ENCODE results near the gene BRD4. TPM values are rescaled to one million over a fixed set of nuclear protein-coding genes. Genes with fewer than 3 reads are reported as not detected.

BRD4 gene
- total RNA-seq, 4 donors from 2014 or later = 51.0 to 148 (median 77.5) TPM

DNA sequence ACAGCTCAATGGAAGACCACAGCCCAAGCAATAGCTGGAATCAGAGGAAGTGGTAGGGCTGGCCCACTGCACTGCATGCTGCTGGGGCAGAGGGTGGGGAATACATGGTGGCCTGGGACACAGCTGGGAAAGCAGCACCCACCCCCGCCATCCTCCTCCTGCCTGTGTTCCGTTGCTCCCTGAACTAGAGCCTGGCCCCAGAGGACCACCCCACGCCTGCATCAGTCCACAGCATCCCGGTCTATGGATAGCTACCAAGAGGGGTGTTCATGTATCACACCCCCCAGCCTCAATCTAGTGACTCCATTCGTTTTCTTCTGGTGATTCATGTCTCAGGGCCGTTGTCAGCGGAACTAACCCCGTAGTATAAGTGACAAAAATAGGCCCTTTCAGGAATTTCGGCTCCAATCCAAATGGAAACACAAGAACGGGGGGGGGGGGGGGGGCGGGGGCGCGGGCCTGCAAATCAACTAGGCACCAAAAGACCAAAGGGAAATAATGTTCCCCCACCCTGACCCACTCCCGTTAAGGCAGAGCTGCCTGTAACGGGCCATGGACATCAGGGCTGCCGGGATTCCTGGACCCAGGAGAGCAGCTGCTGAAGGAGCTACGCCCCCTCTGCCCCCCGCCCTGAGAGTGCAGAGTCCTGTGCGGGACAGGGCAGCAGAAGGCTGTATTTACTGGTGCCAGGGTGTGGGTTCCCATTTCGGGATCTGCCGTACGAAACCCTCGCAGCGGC is 81.2 kb downstream of the BRD4 start:
- TF ChIP-seq CTCF (IDR thresholded peaks at IDR 0.05) (no peak), POLR2A (IDR thresholded peaks at IDR 0.05) (no peak)
- H3K4me1 ChIP-seq = peaks cover 0 to 58% (median 11%) of the 10 kb centered on the region in 4 donors
- peak overlapping the region; percentile 65 to 87 (median 78) for H3K27ac ChIP-seq
- H3K36me3 ChIP-seq = peaks cover 0 to 63% (median 3%) of the 10 kb centered on the region in 3 donors
- no peaks in the 10 kb centered on the region for H3K27me3 ChIP-seq
- H3K9me3 ChIP-seq = no peaks in the 10 kb centered on the region
- no peak overlapping the region for H3K4me3 ChIP-seq
- no peak for DNase-seq

GRCh38 chr19:15250640-15250993 is 81.7 kb downstream of the BRD4 start:
- no peaks in the 10 kb centered on the region for H3K9me3 ChIP-seq
- H3K36me3 ChIP-seq = peaks cover 0 to 63% (median 3%) of the 10 kb centered on the region in 3 donors
- H3K4me3 ChIP-seq = no peak overlapping the region
- H3K27ac ChIP-seq = peak overlapping the region; percentile 65 to 87 (median 78)
- TF ChIP-seq CTCF (IDR thresholded peaks at IDR 0.05) (no peak), POLR2A (IDR thresholded peaks at IDR 0.05) (no peak)
- H3K27me3 ChIP-seq = no peaks in the 10 kb centered on the region
- no peak for DNase-seq
- H3K4me1 ChIP-seq = peaks cover 0 to 58% (median 11%) of the 10 kb centered on the region in 4 donors

DNA sequence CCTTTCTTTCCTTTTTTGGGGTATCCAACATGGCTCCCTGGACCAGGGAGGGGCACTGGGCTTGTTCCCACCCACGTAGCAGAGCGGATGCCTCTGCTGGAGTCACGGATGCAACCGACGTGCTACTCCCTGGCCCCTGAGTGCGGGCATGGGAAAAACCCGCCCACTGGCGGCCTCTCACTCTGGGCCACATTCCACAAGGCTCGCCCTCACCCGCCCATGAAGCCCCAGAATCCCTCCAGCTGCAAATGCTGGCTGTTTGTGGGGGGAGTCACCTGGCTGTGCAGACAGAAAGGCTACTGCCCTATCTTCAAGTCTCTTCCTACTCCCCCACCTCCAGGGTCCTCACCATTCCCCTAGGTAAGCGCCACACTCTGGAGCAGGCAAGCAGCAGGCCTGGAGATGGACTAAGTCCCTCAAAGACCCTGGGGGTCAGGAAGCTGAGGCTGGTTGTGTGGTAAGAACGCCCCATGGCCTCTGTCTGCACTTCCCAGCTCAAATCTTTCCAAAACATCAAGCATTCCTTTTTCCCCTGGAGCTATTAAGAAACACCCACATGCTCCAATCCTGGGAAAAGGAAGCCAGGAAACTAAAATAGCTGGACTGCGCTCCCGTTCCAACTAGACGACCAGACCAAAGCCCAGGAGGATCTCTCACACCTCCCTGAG is 82.2 kb downstream of the BRD4 start:
- no peak for DNase-seq
- peaks cover 0 to 58% (median 11%) of the 10 kb centered on the region in 4 donors for H3K4me1 ChIP-seq
- peaks cover 0 to 63% (median 3%) of the 10 kb centered on the region in 3 donors for H3K36me3 ChIP-seq
- H3K4me3 ChIP-seq = no peak overlapping the region
- H3K27me3 ChIP-seq = no peaks in the 10 kb centered on the region
- peak overlapping the region; percentile 65 to 87 (median 78) for H3K27ac ChIP-seq
- TF ChIP-seq POLR2A (IDR thresholded peaks at IDR 0.05) (no peak), CTCF (IDR thresholded peaks at IDR 0.05) (no peak)
- no peaks in the 10 kb centered on the region for H3K9me3 ChIP-seq

DNA sequence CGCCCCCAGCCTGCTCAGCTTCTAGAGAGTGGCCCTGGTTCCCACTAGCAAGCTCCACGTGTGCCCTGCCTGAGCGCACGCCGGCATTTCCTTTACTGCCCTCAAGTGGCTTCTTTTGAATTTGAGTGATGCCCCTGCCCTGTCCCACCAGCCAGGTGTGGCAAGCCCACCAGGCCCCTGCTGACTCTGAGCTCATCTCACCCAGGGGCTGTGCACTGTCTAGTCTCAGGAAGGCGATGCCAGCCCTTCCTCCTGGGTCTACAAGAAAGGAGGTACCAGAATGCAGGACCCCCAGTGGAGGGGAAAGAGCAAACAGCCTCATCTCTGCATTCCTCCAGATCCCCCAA is 82.8 kb downstream of the BRD4 start:
- Histone ChIP-seq H3K4me3 (no peak overlapping the region), H3K36me3 (peaks cover 0 to 63% (median under 1%) of the 10 kb centered on the region in 3 donors)
- TF ChIP-seq CTCF (IDR thresholded peaks at IDR 0.05) (no peak), POLR2A (IDR thresholded peaks at IDR 0.05) (no peak)

GRCh38 chr19:15248648-15249527 is 83.5 kb downstream of the BRD4 start:
- Histone ChIP-seq H3K4me1 (peaks cover 0 to 58% (median 11%) of the 10 kb centered on the region in 4 donors), H3K27ac (peak overlapping the region; percentile 65 to 87 (median 78)), H3K27me3 (no peaks in the 10 kb centered on the region), H3K9me3 (no peaks in the 10 kb centered on the region), H3K4me3 (no peak overlapping the region), H3K36me3 (peaks cover 0 to 63% (median 0%) of the 10 kb centered on the region in 3 donors)
- TF ChIP-seq CTCF (IDR thresholded peaks at IDR 0.05) = no peak
- no peak for TF ChIP-seq POLR2A (IDR thresholded peaks at IDR 0.05)
- DNase-seq = peak in 2 of 3 donors; percentile 83

More for the DNA sequence above, 82.8 kb downstream of the BRD4 start:
- no peak for DNase-seq
- H3K27ac ChIP-seq = peak overlapping the region; percentile 65 to 87 (median 78)
- H3K9me3 ChIP-seq = no peaks in the 10 kb centered on the region
- H3K27me3 ChIP-seq = no peaks in the 10 kb centered on the region
- H3K4me1 ChIP-seq = peaks cover 0 to 58% (median 11%) of the 10 kb centered on the region in 4 donors

Data from Peyer's patch (tissue), 4 donors.